WTC11 (cell line): ENCODE measurements around the gene MLXIP. TPM values are rescaled to one million over a fixed set of nuclear protein-coding genes. Genes with fewer than 3 reads are reported as not detected.
A peak's percentile ranks its signal among the peaks of the same experiment; 100 is the strongest.

Source experiments
- ATAC-seq: fragments of 200-7000 bp; cut with Tn5 transposase; 2 replicates; pipeline ENCODE4 v1.10.0; 2021; ENCODE audit warnings: mild to moderate bottlenecking, moderate library complexity
- CTCF ChIA-PET: fragments of 300-600 bp; sonication (Branson Sonifier 250); formaldehyde crosslinking; loops from one replicate; lab custom pipeline; 2021; ENCODE audit warnings: antibody characterized with exemption; lab: Charles Lee
- POLR2A ChIA-PET: fragments of 350-600 bp; sonication (Branson Sonifier 250); formaldehyde crosslinking; loops from one replicate; lab custom pipeline; 2021; ENCODE audit warnings: antibody characterized with exemption; lab: Charles Lee
- DNase-seq: peaks from one replicate; pipeline ENCODE4 v3.0.0; 2021; ENCODE audit warnings: low spot score
- H3K27ac Mint-ChIP-seq: 2 replicates; pipeline ENCODE4 v1.8.0; 2021; ENCODE audit warnings: mixed read lengths
- H3K27me3 Mint-ChIP-seq: 2 replicates; pipeline ENCODE4 v1.8.0; 2021; ENCODE audit warnings: low read depth, mild to moderate bottlenecking, moderate library complexity, mixed read lengths
- H3K36me3 Mint-ChIP-seq: 2 replicates; pipeline ENCODE4 v1.8.0; 2021; ENCODE audit warnings: mixed read lengths
- H3K4me1 Mint-ChIP-seq: 2 replicates; pipeline ENCODE4 v1.8.0; 2022; ENCODE audit warnings: mixed read lengths
- H3K4me3 Mint-ChIP-seq: 2 replicates; pipeline ENCODE4 v1.8.0; 2021; ENCODE audit warnings: mild to moderate bottlenecking, moderate library complexity, mixed read lengths
- H3K9me3 Mint-ChIP-seq: 2 replicates; pipeline ENCODE4 v1.8.0; 2021; ENCODE audit warnings: mixed read lengths
- AFF4 ChIP-seq: sonication (generic); formaldehyde crosslinking; IDR thresholded peaks from 2 replicates; pipeline ENCODE4 v1.8.1; 2023; ENCODE audit warnings: mild to moderate bottlenecking, missing genetic modification reagents, borderline replicate concordance
- CTCF ChIP-seq: fragments of 200-600 bp; IDR thresholded peaks from 2 replicates; pipeline ENCODE4 v1.8.0; 2022; ENCODE audit warnings: antibody characterized with exemption
- FOXP4 ChIP-seq: sonication (generic); formaldehyde crosslinking; IDR thresholded peaks from 2 replicates; pipeline ENCODE4 v1.8.0; 2022; ENCODE audit warnings: mild to moderate bottlenecking, missing genetic modification reagents
- JAZF1 ChIP-seq: fragments of 250-450 bp; sonication (Bioruptor Pico); IDR thresholded peaks from 2 replicates; pipeline ENCODE4 v1.9.0; 2021; ENCODE audit warnings: moderate library complexity, mild to moderate bottlenecking, inconsistent platforms
- MXD4 ChIP-seq: fragments of 250-450 bp; sonication (Bioruptor Pico); IDR thresholded peaks from 2 replicates; pipeline ENCODE4 v1.8.0; 2021; ENCODE audit warnings: mild to moderate bottlenecking, moderate library complexity, borderline replicate concordance
- MYBL2 ChIP-seq: sonication (generic); formaldehyde crosslinking; IDR thresholded peaks from 2 replicates; pipeline ENCODE4 v1.8.1; 2023; ENCODE audit warnings: mild to moderate bottlenecking, moderate library complexity, missing genetic modification reagents
- NR3C1 ChIP-seq: sonication (generic); formaldehyde crosslinking; conservative IDR thresholded peaks from 2 replicates; pipeline ENCODE4 v1.8.1; 2023; ENCODE audit warnings: low read depth, mild to moderate bottlenecking, missing genetic modification reagents
- TEAD1 ChIP-seq: sonication (generic); formaldehyde crosslinking; IDR thresholded peaks from 2 replicates; pipeline ENCODE4 v1.8.0; 2022; ENCODE audit warnings: mild to moderate bottlenecking, missing genetic modification reagents
- TP53 ChIP-seq: sonication (generic); formaldehyde crosslinking; IDR thresholded peaks from 2 replicates; pipeline ENCODE4 v1.8.1; 2023; ENCODE audit warnings: mild to moderate bottlenecking, missing genetic modification reagents
- USF1 ChIP-seq: sonication (generic); formaldehyde crosslinking; IDR thresholded peaks from 2 replicates; pipeline ENCODE4 v1.8.0; 2022; ENCODE audit warnings: mild to moderate bottlenecking, missing genetic modification reagents
- USF2 ChIP-seq: sonication (generic); formaldehyde crosslinking; IDR thresholded peaks from 2 replicates; pipeline ENCODE4 v1.8.1; 2023; ENCODE audit warnings: mild to moderate bottlenecking, missing genetic modification reagents, moderate library complexity
- ZMAT4 ChIP-seq: fragments of 250-450 bp; sonication (Bioruptor Pico); IDR thresholded peaks from 2 replicates; pipeline ENCODE4 v1.9.0; 2021; ENCODE audit warnings: mild to moderate bottlenecking
- ZNF121 ChIP-seq: sonication (generic); formaldehyde crosslinking; IDR thresholded peaks from 2 replicates; pipeline ENCODE4 v1.8.0; 2023; ENCODE audit warnings: missing genetic modification reagents
- ZNF219 ChIP-seq: sonication (generic); formaldehyde crosslinking; IDR thresholded peaks from 2 replicates; pipeline ENCODE4 v1.8.0; 2023; ENCODE audit warnings: missing genetic modification reagents, mild to moderate bottlenecking, borderline replicate concordance
- ZNF532 ChIP-seq: fragments of 250-450 bp; sonication (Bioruptor Pico); IDR thresholded peaks from 2 replicates; pipeline ENCODE4 v1.9.0; 2021; ENCODE audit warnings: mild to moderate bottlenecking, borderline replicate concordance
- ZNF671 ChIP-seq: fragments of 250-450 bp; sonication (Bioruptor Pico); IDR thresholded peaks from 2 replicates; pipeline ENCODE4 v1.8.0; 2021; ENCODE audit warnings: mild to moderate bottlenecking
- total RNA-seq: library from RNA; stranded (reverse); gene quantifications from 3 replicates; pipeline ENCODE4 v1.2.3, GENCODE V29; 2021

MLXIP gene
- total RNA-seq, 1 experiment from 2014 or later = 49.4 TPM

- TF ChIP-seq FOXP4 (CRISPR knock-in tag) (no peak), ZNF532 (CRISPR knock-in tag) (no peak), ZNF121 (CRISPR knock-in tag) (no peak), CTCF (no peak), USF2 (CRISPR knock-in tag) (no peak), NR3C1 (CRISPR knock-in tag) (no peak), MXD4 (CRISPR knock-in tag) (no peak)
These were observed 10.5 kb downstream of the MLXIP start (continued) for GRCh38 chr12:122089077-122089476.

- no peaks in the 10 kb centered on the region; the same call in 1 of the 2 replicates for H3K36me3 Mint-ChIP-seq
- H3K9me3 Mint-ChIP-seq = no peaks in the 10 kb centered on the region
- no peaks in the 10 kb centered on the region for H3K27me3 Mint-ChIP-seq
- peak overlapping the region; percentile 19; the same call in 1 of the 2 replicates for H3K27ac Mint-ChIP-seq
- ChIA-PET POLR2A (no interaction called here), CTCF (interaction anchor here (1.2 kb wide), 1 partner anchor 32 kb away, joined by 3 read pairs; no protein-coding TSS in a partner anchor)
- ATAC-seq (no peak), DNase-seq (no peak)
- peaks cover 27% of the 10 kb centered on the region for H3K4me1 Mint-ChIP-seq
- no peak overlapping the region for H3K4me3 Mint-ChIP-seq
- TF ChIP-seq TP53 (no peak), ZNF532 (CRISPR knock-in tag) (no peak), JAZF1 (CRISPR knock-in tag) (no peak), ZNF671 (CRISPR knock-in tag) (no peak), MYBL2 (CRISPR knock-in tag) (no peak), ZNF219 (CRISPR knock-in tag) (no peak), AFF4 (CRISPR knock-in tag) (no peak), TEAD1 (no peak), ZMAT4 (CRISPR knock-in tag) (no peak), USF1 (CRISPR knock-in tag) (no peak)
These were observed 12.4 kb downstream of the MLXIP start for GRCh38 chr12:122090759-122091515.
